8988T (cell line): ENCODE data around the gene ASIC1.

Source experiments
- DNase-seq: peaks from one replicate; pipeline ENCODE4 v3.0.0; 2011

ASIC1 gene

GRCh38 chr12:50085615-50086072 is 28.2 kb downstream of the ASIC1 start:
- DNase-seq = no peak

DNA sequence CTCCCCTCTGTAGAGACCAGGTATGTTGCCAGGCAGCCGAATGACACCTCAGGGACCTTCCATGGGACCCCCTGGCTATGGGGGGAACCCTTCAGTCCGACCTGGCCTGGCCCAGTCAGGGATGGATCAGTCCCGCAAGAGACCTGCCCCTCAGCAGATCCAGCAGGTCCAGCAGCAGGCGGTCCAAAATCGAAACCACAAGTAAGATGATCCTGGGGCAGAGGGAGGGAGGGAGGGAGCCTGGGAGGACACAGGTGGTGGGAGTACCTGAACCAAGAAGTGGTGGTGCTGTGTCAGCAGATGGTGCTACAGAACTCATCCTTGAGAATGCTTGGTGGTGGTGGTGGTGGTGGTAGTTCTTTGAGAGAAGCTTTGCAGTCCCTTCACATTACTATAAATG is 28.8 kb downstream of the ASIC1 start:
- no peak for DNase-seq

DNA sequence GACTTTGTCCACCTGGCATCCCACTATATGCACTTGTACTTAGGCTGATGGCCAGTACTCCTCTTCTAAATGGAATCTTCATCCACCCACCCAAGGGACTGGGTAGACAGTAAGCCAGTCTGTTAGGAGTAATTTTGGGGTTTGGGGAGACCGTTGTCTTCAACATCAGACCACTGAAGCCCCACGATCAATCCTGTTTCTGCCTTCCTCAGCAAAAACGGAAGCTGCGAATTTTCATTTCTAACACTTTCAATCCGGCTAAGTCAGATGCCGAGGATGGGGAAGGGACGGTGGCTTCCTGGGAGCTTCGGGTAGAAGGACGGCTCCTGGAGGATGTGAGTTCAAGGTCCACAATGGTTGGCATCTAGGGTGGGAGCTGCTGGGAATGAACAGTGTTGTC is 29.8 kb downstream of the ASIC1 start:
- no peak for DNase-seq

DNA sequence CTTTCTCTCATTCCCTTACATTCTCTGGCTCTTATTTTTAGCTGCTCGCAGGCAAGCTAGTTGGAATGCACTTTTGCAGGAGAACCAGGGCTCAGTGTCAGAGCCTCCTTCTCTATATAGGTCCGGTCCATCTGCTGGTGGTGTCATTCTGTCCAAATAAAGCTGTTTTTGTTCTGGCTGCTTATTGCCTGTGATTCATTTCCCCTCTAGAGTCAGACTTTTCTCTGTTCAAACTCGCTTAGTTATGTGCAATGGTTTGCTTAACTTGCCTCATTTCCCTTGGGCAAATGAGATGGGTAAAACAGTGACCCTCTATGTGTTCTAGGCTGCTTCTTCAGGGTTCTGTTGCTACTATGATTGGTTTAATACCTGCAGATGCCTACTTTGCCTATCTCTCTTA is 30.6 kb downstream of the ASIC1 start:
- no peak for DNase-seq

GRCh38 chr12:50088577-50089335 is 31.4 kb downstream of the ASIC1 start:
- DNase-seq = no peak

- no peak for DNase-seq
Measured at GRCh38 chr12:50089730-50090129, 32.3 kb downstream of the ASIC1 start.

DNA sequence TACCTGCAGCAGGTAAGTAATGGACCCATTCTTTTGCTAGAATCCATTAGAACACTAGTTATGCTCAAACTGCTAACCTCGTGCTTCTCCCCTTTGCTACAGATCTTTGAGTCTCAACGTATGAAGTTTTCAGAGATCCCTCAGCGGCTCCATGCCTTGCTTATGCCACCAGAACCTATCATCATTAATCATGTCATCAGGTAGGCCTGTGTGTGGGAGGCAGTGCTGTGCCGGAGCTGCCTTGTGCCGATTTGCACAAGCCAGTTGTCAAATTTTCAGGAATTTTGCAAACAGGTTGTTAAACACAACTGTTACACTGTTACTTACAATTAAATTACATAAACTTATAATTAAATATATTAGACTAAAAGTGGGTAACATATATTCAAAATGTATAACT is 33.0 kb downstream of the ASIC1 start:
- DNase-seq = no peak

DNA sequence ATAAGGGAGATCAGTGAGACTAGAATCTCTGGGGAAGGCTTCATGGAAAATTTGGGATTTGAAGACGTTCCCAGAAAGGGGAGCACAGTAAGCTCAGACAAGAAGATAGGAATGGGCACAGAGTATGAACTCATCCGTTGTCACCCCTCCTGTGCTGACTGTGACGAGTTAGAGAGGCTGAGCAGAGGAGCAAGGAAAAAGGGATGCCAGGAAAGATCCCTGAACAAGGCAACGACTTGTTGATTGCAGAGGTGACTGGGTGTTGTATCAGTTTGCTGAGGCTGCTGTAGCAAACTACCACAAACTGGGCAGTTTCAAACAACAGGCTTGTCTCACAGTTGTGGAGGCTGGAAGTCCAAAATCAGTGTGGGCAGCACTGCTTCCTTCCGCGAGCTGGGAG is 40.6 kb downstream of the ASIC1 start:
- DNase-seq = no peak

- no peak for DNase-seq
Measured at GRCh38 chr12:50099302-50100008, 42.1 kb downstream of the ASIC1 start.

- no peak for DNase-seq
Measured at GRCh38 chr12:50100561-50100960, 43.2 kb downstream of the ASIC1 start.

GRCh38 chr12:50101663-50102062 is 44.3 kb downstream of the ASIC1 start:
- no peak for DNase-seq

GRCh38 chr12:50102131-50102531 is 44.7 kb downstream of the ASIC1 start:
- DNase-seq = no peak

- no peak for DNase-seq
Measured at GRCh38 chr12:50102646-50103309, 45.4 kb downstream of the ASIC1 start.

GRCh38 chr12:50103351-50103750 is 46.0 kb downstream of the ASIC1 start:
- no peak for DNase-seq

DNA sequence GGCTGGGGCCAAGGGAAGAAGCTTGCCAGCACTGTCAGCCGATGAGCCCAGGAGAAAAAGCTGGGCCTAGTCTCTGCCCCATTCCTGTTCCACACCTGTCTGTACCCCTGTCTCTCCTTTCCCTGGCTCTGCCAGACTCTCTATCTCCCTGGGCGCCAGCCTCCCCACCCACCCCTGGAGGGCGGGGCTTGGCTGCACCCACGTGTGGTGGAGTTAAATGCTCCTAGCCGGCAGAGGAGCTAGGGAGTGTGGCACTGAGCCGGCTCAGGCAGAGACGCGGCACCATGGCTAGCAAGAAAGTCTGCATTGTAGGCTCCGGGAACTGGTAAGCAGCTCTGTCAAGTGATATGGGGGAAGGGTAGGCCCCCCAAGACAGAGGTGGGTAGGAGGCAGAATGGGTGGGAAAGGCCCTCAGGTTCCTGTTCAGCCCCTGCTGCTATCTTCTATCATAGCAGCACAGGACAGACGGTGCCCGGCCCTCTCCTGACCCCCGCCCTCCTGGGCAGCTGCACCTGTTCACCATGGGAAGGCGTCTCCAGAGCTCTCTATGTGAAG is 46.4 kb downstream of the ASIC1 start, which contains the start of gene GPD1:
TSS of gene GPD1 (plus strand) at position 242 of the 555 bp plus-strand sequence. CDS start at position 285, 43 bp downstream.
- no peak for DNase-seq

DNA sequence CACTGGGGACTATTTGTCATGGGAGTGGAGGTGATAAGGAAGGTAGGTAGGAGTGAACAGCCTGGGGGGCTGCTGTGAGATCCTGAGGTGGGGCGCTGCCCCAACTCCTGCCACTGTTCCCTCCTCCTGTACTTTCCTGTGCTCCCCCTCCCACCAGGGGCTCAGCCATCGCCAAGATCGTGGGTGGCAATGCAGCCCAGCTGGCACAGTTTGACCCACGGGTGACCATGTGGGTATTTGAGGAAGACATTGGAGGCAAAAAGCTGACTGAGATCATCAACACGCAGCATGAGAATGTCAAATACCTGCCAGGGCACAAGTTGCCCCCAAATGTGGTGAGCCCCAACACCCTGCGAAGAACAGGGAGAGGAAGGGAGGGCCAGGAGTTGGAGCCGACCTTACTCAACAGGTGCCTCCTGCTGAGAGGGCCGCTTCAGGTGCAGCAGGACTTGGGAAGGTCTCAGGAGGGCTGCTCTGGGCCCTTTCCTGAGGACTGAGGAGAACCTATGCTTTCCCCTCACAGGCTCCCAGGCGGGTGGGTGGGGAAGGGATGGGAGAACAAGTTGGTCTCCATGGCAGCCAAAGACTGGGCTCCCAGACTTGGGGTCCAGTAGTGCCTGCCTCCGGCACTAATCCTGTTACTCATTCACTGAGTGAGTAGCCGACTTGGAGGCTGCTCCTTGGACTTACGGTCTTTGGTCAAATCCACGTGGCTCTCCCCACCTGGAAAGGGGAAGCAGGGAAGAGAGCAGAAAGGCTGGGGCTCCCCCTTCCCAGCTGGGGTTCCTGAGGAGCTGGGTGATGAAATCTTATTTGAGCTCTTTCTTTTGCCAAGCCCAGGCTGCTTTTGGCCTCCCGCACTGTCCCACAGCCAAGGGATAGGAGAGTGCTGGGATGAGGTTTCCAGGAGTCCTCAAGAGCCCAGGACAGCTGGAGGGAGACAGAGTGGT is 47.3 kb downstream of the ASIC1 start:
- no peak for DNase-seq

DNA sequence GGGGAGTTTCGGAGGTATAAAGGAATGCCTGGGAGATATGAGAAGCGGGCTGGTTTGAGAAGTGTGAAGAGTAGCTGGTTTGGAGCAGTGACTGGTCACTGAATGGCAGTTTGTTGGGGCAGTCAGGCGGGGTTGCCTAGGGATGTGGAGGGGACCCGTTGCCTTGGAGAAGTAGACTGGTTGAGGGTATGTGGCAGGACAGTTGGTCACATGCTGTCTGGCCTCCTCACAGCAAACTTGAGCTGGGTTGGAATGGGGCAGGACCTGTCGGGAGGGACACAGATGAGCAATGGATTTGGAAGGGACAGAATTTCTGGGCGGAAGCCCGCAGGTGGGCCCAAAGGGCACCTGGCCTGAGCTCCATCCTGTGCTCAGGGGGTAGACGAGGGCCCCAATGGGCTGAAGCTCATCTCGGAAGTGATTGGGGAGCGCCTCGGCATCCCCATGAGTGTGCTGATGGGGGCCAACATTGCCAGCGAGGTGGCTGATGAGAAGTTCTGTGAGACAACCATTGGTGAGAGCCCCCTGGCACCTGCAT is 48.6 kb downstream of the ASIC1 start:
- no peak for DNase-seq

DNA sequence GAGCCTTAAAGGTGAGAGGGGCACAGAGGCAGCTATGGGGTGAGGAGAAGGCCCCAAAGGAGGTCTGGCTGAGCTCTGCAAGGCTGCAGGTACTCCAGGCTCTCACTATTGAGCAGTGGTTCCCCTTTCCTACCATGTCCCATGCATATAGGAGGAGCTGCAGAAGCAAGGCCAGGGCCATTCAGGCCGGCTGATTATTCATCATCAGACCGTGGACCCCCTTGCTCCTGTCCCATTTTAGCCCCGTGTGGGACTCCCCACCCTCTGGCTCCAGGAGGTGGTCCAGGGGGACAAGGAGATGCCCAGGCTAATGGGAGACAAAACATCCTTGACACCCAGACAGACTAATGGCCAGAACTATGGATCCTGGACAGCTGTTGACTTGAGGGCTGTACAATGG is 49.5 kb downstream of the ASIC1 start:
- no peak for DNase-seq

- DNase-seq = no peak
Measured at GRCh38 chr12:50107416-50108268, 50.2 kb downstream of the ASIC1 start.

- DNase-seq = no peak
Measured at GRCh38 chr12:50109319-50109718, 51.9 kb downstream of the ASIC1 start.
